ENCODE data around the gene CCNK.

The CCNK gene

DNA sequence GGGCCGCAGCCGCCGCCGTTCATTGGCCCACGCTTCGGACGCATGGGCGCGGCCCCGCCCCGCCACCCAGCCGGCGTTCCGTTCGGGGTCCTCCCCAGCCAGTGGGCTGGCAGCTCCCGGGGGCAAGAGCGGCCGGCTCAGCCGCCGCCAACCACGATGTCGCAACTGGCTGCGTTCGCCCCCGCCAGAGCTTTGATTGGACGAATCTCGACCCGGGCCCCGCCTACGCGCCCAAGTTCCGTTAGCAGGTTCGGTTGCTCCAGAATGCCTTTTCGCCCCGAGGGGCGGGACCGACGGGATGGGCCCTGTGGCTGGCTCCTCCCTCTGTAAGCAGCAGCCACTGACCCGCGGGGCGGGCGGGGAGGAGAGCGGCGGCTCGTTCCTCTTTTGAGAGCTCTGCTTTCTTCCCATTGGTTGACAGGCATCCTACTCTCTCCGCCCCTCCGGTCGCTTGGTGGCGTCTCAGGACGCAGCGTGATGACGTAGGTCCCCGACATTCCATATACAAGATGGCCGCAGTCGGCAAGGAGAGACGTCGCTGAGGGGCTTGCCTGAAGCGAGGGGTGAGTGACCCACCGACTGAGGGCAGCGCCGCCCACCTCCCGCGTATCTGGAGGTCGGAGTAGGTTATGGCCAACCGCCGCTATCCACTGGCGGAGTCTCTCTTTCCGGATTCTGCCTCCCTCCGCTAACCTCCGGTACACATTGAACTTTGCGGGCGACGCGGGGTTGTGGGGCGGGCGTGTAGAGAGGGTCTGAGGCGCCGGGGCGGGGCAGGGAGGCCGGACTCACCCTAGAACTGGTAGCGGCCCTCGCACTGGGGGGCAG is at the start of gene CCNK:
CCNK (plus strand) TSS at position 493 of the 828 bp plus-strand sequence. CDS start 11,269 bp downstream, outside the sequence.
- in situ Hi-C loops (cut with HindIII; ENCODE audit: low sequenced_read_pairs) = no loop called here

- in situ Hi-C loops (cut with HindIII; ENCODE audit: low sequenced_read_pairs) = no loop called here
Measured at GRCh38 chr14:99431986-99432385, 49.2 kb upstream of the CCNK start.

GRCh38 chr14:99432485-99432884 is 48.7 kb upstream of the CCNK start:
- in situ Hi-C loops (cut with HindIII; ENCODE audit: low sequenced_read_pairs) = no loop called here

GRCh38 chr14:99435327-99435726 is 45.9 kb upstream of the CCNK start:
- in situ Hi-C loops (cut with HindIII; ENCODE audit: low sequenced_read_pairs) = no loop called here

DNA sequence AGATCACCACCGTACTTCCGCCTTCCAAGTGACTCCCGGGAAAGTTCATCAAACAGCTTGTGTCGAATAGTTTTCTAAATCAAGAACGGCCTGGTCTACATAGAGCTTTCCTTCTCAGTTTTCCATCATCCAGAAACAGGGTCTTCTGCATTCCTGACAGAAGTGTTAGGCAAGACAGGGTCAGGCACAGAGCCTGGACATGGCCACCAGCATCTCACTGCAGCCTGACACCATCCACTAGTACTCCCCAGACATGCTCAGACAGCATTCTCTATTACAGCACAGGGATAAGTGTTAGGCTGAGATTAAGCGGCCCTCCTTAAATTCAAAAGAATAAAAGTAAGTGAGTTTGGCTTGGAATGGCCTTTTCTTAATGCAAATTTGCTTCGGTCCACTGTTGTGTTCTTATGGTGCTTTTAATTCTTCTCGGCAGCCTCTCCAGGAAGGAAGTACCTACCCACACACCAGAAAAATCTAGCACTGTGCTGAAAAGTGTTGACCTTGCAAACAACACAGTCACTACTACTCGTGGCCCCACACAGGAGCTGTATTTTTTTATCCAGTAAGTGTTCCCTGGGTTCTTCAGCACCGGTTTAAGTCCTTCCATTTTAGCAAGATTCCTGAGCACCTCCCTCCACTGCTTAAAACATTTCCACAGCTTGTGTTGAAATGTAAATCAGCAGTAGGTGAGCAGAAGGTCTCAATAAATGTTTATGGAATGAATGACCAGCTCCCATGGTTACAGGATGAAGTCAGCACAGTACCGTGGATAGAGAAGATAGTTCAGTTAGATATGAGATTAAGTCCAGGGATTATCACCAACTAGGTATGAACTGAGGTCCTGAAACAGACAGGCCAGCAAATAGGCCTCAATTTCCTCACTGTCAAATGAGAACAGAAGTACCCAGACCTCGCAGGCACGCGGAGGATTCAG is 44.7 kb upstream of the CCNK start:
- in situ Hi-C loops (cut with HindIII; ENCODE audit: low sequenced_read_pairs) = no loop called here

- in situ Hi-C loops (cut with HindIII; ENCODE audit: low sequenced_read_pairs) = no loop called here
Measured at GRCh38 chr14:99437706-99438105, 43.5 kb upstream of the CCNK start.

DNA sequence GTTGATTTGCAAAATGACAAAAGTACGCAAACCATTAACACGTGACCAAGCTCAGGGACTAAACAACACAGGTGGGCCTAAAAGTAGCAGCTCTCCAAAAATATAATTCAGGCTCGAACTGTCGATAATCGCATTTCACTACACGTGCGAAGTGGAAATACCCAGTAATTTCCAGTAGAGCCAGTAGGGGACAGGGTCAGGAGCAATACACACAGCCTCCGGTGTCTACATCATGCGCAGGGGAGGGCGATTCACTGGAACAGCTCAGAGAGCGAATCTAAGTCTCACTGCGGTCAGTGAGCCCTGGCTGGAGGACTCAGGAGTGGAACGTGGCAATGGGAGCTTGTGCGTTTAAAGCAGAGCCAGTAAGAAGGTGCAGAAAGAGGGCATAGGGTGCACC is 40.9 kb upstream of the CCNK start:
- in situ Hi-C loops (cut with HindIII; ENCODE audit: low sequenced_read_pairs) = no loop called here

GRCh38 chr14:99441157-99441870 is 39.9 kb upstream of the CCNK start:
- in situ Hi-C loops (cut with HindIII; ENCODE audit: low sequenced_read_pairs) = no loop called here

GRCh38 chr14:99441918-99442317 is 39.3 kb upstream of the CCNK start:
- in situ Hi-C loops (cut with HindIII; ENCODE audit: low sequenced_read_pairs) = no loop called here

- in situ Hi-C loops (cut with HindIII; ENCODE audit: low sequenced_read_pairs) = no loop called here
Measured at GRCh38 chr14:99445931-99446330, 35.3 kb upstream of the CCNK start.

DNA sequence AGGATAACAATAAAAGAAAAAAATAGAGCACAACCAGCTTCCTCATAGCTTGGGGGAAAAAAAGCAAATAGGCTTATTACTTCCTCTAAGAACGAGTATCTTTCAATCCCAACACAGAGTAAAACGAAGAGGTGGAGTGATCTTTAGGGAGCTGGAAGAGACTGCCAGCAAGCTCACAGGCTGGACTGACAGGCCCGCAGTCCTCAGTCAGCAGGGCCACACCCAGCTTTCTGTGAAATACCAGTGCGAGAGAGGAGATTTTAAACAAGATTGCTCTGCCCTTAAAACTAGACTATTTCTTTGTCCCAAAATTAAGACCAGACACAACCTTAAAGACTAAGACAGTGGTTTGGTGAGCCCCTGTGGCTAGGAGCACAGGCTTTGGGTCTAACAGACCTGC is 33.5 kb upstream of the CCNK start:
- in situ Hi-C loops (cut with HindIII; ENCODE audit: low sequenced_read_pairs) = no loop called here

- in situ Hi-C loops (cut with HindIII; ENCODE audit: low sequenced_read_pairs) = no loop called here
Measured at GRCh38 chr14:99450266-99450665, 30.9 kb upstream of the CCNK start.

GRCh38 chr14:99451234-99451633 is 30.0 kb upstream of the CCNK start:
- in situ Hi-C loops (cut with HindIII; ENCODE audit: low sequenced_read_pairs) = no loop called here

DNA sequence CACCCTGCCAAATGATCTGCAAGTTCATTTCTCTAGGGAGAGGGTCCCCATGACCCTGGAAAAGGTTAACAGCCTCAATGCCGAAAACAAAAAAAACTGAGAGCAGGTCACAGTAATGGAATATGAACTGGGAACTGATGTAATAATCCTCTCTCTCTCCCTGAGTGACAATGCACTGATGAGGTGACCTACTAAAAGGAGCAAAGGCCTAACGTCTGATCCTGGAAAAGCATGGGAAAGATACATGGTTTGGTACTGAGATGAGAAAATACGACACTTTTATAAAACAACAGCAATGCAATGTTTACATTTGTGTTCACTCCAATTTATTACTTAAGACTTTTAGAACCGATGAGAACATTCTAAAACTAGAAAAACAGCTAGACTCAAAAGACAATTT is 28.2 kb upstream of the CCNK start:
- in situ Hi-C loops (cut with HindIII; ENCODE audit: low sequenced_read_pairs) = no loop called here

GRCh38 chr14:99454246-99454645 is 27.0 kb upstream of the CCNK start:
- in situ Hi-C loops (cut with HindIII; ENCODE audit: low sequenced_read_pairs) = no loop called here

GRCh38 chr14:99459481-99460100 is 21.6 kb upstream of the CCNK start:
- in situ Hi-C loops (cut with HindIII; ENCODE audit: low sequenced_read_pairs) = no loop called here

GRCh38 chr14:99460793-99461192 is 20.4 kb upstream of the CCNK start:
- in situ Hi-C loops (cut with HindIII; ENCODE audit: low sequenced_read_pairs) = no loop called here

DNA sequence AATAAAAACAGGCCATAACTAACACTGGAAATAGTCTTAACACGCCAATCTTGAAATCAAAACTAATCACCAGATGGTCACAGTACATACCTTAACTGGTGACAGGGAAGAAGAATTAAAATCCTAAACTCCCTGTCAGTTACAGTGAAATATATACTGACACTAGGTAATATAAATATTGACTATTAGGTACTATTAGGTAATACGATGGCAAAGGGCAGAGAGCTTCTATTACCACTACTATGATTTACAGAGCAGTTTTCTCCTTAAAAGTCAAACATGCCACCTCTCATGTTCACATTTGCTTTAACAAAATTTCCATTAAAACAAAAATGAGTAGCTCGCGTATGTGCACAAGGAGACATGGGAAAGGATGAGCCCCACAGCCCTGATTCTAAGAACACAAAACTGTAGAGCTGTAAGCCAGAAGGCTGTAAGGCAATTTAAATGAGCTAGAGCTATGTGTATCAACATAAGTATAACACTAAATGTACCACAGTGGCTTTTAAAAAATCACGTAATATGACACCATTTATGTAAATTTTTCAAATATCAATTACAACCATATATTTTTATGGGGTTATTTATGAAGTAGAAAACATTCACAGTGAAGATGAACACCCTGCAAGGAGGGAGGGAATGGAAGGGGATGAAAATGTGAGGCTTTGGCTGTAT is 19.7 kb upstream of the CCNK start:
- in situ Hi-C loops (cut with HindIII; ENCODE audit: low sequenced_read_pairs) = no loop called here

DNA sequence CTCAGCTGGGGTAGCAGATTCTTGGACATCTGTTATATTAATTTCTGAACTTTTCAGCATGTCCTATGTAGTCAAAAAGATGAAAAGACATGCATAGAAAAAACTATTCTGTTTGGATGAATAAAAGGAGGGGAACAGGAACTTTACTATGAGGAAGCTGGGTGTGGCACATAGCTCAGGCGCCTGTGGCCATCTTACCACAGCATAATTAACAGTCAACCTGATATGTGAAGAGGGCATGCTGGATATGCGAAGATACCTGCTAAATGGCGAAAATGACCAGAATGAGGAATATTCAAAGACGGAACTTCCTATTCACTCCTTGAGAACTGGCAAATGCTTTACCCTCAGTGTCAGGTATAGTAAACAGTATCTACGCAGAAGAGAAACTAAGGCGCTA is 19.0 kb upstream of the CCNK start:
- in situ Hi-C loops (cut with HindIII; ENCODE audit: low sequenced_read_pairs) = no loop called here

DNA sequence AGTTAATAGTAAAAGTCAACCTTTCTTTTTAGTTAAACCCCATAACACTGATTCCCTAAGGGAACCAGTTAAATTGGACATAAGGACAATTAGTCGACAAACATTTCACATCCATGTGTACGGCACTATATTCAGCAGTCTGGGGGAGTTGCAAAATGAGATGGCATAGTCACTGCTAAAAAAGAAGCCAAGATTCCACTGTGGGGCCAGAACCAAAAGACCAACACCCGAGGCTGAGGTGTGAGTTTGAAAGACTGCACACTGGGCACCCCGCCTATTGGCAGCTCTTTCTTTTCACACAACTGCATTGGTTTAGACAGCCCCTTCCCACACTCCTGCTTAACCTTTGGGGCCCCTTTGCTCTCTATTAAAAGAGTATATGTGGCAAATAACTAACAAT is 17.2 kb upstream of the CCNK start:
- in situ Hi-C loops (cut with HindIII; ENCODE audit: low sequenced_read_pairs) = no loop called here
